Upper lobe of left lung (tissue), 4 donors: ENCODE results near the gene OR7D4.

Experiments
- CTCF ChIP-seq, 6 experiments: fragments of 450-650 bp in 4 of 6; fragments of 200-600 bp in 2 of 6; sonication (generic) in 2 of 6; IDR thresholded peaks; one replicate each; pipeline ENCODE4 v1.5.1; 2016 to 2019; ENCODE audit warnings: antibody characterized with exemption in 6 of 6
- POLR2AphosphoS5 ChIP-seq, 2 donors: sonication (generic); formaldehyde crosslinking; IDR thresholded peaks; one replicate each; pipeline ENCODE4 v1.5.1; 2017; ENCODE audit warnings: antibody characterized with exemption in 2 of 2

- TF ChIP-seq CTCF (IDR thresholded peaks at IDR 0.05) (no peak), POLR2AphosphoS5 (IDR thresholded peaks at IDR 0.05) (no peak)
Measured at GRCh38 chr19:9166846-9167245, 52.5 kb downstream of the OR7D4 start.
